Liver (tissue), 9 donors: ENCODE measurements around the gene TOB1. TPM values are rescaled to one million over a fixed set of nuclear protein-coding genes. Genes with fewer than 3 reads are reported as not detected.

Experiments
- DNase-seq: peaks from one replicate; pipeline ENCODE4 v3.0.0-alpha.2; 2017; ENCODE audit warnings: low spot score
- H3K27ac ChIP-seq, 2 donors: one replicate each; pipeline ENCODE4 v1.7.0; 2013; ENCODE audit warnings: inconsistent platforms in 2 of 2, low read length in 2 of 2, control low read depth in 1 of 2, low read depth in 1 of 2, mild to moderate bottlenecking in 1 of 2
- H3K27me3 ChIP-seq, 4 donors: one replicate each; pipeline versions ENCODE4 v1.6.1 to v1.7.0; 2013; ENCODE audit warnings: low read length in 3 of 4, inconsistent platforms in 1 of 4, mild to moderate bottlenecking in 1 of 4, moderate library complexity in 1 of 4; ENCODE audit not compliant: control insufficient read depth in 4 of 4, insufficient read depth in 4 of 4
- H3K36me3 ChIP-seq, 4 donors: one replicate each; pipeline versions ENCODE4 v1.6.1 to v1.7.0; 2013; ENCODE audit warnings: low read length in 3 of 4, mild to moderate bottlenecking in 3 of 4, low read depth in 1 of 4, moderate library complexity in 1 of 4; ENCODE audit not compliant: control insufficient read depth in 4 of 4, insufficient read depth in 3 of 4
- H3K4me1 ChIP-seq, 4 donors: one replicate each; pipeline versions ENCODE4 v1.6.1 to v1.7.0; 2013; ENCODE audit warnings: low read length in 3 of 4, mild to moderate bottlenecking in 3 of 4, moderate library complexity in 1 of 4; ENCODE audit not compliant: control insufficient read depth in 4 of 4, insufficient read depth in 4 of 4
- H3K4me3 ChIP-seq, 3 donors: one replicate each; pipeline versions ENCODE4 v1.6.1 to v1.7.0; 2013; ENCODE audit warnings: low read length in 3 of 3, control low read depth in 1 of 3, low read depth in 1 of 3, mild to moderate bottlenecking in 1 of 3
- H3K9ac ChIP-seq, 2 donors: one replicate each; pipeline ENCODE4 v1.7.0; 2013; ENCODE audit warnings: low read length in 2 of 2, mild to moderate bottlenecking in 2 of 2, moderate library complexity in 2 of 2, control low read depth in 1 of 2, low read depth in 1 of 2
- H3K9me3 ChIP-seq, 4 donors: one replicate each; pipeline versions ENCODE4 v1.6.1 to v1.7.0; 2013; ENCODE audit warnings: low read length in 3 of 4; ENCODE audit not compliant: control insufficient read depth in 4 of 4
- CTCF ChIP-seq: fragments of 150-350 bp; IDR thresholded peaks from 2 replicates; pipeline ENCODE4 v1.5.1; 2017; ENCODE audit warnings: improper control_type of control experiment, low read depth, low read length; ENCODE audit not compliant: missing input control
- EGR1 ChIP-seq, 2 donors: IDR thresholded peaks; 2 replicates each; pipeline ENCODE4 v1.6.1; 2016 to 2018; ENCODE audit warnings: antibody characterized with exemption in 2 of 2, low read depth in 2 of 2
- FOXA2 ChIP-seq: IDR thresholded peaks from 2 replicates; pipeline ENCODE4 v1.6.1; 2016; ENCODE audit warnings: antibody characterized with exemption
- GABPA ChIP-seq, 2 donors: IDR thresholded peaks in 1 of 2; conservative IDR thresholded peaks in 1 of 2; 2 replicates each; pipeline ENCODE4 v1.6.1; 2016; ENCODE audit warnings: antibody characterized with exemption in 2 of 2, mild to moderate bottlenecking in 1 of 2, moderate library complexity in 1 of 2
- HNF4A ChIP-seq, 2 donors: conservative IDR thresholded peaks; 2 replicates each; pipeline ENCODE4 v1.6.1; 2016; ENCODE audit warnings: antibody characterized with exemption in 2 of 2, mild to moderate bottlenecking in 2 of 2
- HNF4G ChIP-seq: IDR thresholded peaks from 2 replicates; pipeline ENCODE4 v1.6.1; 2016; ENCODE audit warnings: antibody characterized with exemption
- JUND ChIP-seq, 2 donors: IDR thresholded peaks; 2 replicates each; pipeline ENCODE4 v1.6.1; 2016; ENCODE audit warnings: antibody characterized with exemption in 2 of 2
- MAX ChIP-seq: IDR thresholded peaks from 2 replicates; pipeline ENCODE4 v1.6.1; 2016; ENCODE audit warnings: antibody characterized with exemption
- RAD21 ChIP-seq, 2 donors: IDR thresholded peaks; 2 replicates each; pipeline ENCODE4 v1.6.1; 2016; ENCODE audit warnings: antibody characterized with exemption in 2 of 2, mild to moderate bottlenecking in 2 of 2
- RXRA ChIP-seq, 2 donors: IDR thresholded peaks; 2 replicates each; pipeline ENCODE4 v1.6.1; 2017 to 2018; ENCODE audit warnings: antibody characterized with exemption in 2 of 2, mild to moderate bottlenecking in 1 of 2
- TAF1 ChIP-seq: conservative IDR thresholded peaks from 2 replicates; pipeline ENCODE4 v1.6.1; 2016; ENCODE audit warnings: antibody characterized with exemption, mild to moderate bottlenecking
- WGBS: extraction: QIAGEN DNeasy Blood & Tissue Kit; methylation state at CpG from one replicate; pipeline ENCODE4 v1.1.7; 2013; 5-methylcytosine and 5-hydroxymethylcytosine counted together
- polyA plus RNA-seq, 2 donors: library from polyadenylated mRNA; stranded (reverse) in 1 of 2; unstranded in 1 of 2; fragments of 200-250 nt in 1 of 2; fragments of >200 nt in 1 of 2; fragmentation: Nextera tagmentation in 1 of 2; extraction: Ambion mirVana in 1 of 2; gene quantifications; one replicate each; pipeline versions ENCODE4 v1.2.1 to v1.2.3, GENCODE V29; 2013 to 2015
- total RNA-seq, 2 donors: library from RNA; depleted of rRNA; stranded (reverse); fragments of >200 nt; gene quantifications; one replicate each; pipeline ENCODE4 v1.2.3, GENCODE V29; 2014
- TF ChIP-seq, protein P1 (sequence below): IDR thresholded peaks from 2 replicates; pipeline ENCODE4 v1.6.1; 2016; ENCODE audit warnings: antibody characterized with exemption
- donor health status: healthy.
- donor health status: healthy.
- donor health status: healthy.
- donor health status: healthy.
- donor health status: healthy.

Gene TOB1
- total and polyA plus RNA-seq, 4 donors = 10.2 to 132 (median 37.8) TPM

GRCh38 chr17:50832267-50832863 lies 33.8 kb downstream of the TOB1 start:
- Histone ChIP-seq H3K4me1 (peaks cover 0 to 8% (median 6%) of the 10 kb centered on the region in 4 donors), H3K27ac (no peak overlapping the region), H3K36me3 (no peaks in the 10 kb centered on the region), H3K9me3 (no peaks in the 10 kb centered on the region), H3K27me3 (no peaks in the 10 kb centered on the region), H3K4me3 (no peak overlapping the region), H3K9ac (no peak overlapping the region)
- TF ChIP-seq TAF1 (no peak), GABPA (IDR thresholded peaks at IDR 0.05 in 1 of 2, conservative IDR thresholded peaks at IDR 0.05 in 1 of 2) (no peak), HNF4G (no peak), CTCF (no peak)
- TF ChIP-seq, protein P1, sequence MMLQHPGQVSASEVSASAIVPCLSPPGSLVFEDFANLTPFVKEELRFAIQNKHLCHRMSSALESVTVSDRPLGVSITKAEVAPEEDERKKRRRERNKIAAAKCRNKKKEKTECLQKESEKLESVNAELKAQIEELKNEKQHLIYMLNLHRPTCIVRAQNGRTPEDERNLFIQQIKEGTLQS = no peak
- WGBS = 92% methylated on average over 12 of the region's 12 CpGs
- no peak for DNase-seq

- no peak overlapping the region for H3K27ac ChIP-seq
- WGBS = 76% methylated on average over 11 of the region's 11 CpGs
Observed at GRCh38 chr17:50831471-50831928, 34.7 kb downstream of the TOB1 start.

DNA sequence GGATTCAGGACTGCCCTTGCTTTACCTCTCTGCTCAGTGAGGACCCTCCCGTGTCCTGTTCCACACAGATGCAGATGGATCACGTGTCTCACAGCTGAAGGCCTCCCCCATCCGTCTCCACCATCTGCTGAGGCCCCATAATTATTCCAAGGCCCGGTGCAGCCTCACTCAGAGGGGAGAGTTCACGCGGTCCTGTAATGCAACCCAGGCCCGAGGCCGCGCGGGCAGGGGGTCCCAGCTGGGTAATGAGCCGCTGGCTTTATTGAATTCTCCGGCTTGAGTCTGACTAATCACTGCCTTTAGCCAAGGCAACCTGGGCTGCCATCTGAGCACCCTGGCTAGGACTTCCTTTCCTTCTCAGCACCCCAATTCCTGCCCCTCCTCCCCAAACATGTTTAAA lies 35.2 kb downstream of the TOB1 start:
- no peak for DNase-seq
- no peaks in the 10 kb centered on the region for H3K36me3 ChIP-seq
- H3K9ac ChIP-seq = no peak overlapping the region
- no peak overlapping the region for H3K4me3 ChIP-seq
- no peak overlapping the region for H3K27ac ChIP-seq
- WGBS = 94% methylated on average over 12 of the region's 12 CpGs
- H3K27me3 ChIP-seq = no peaks in the 10 kb centered on the region
- H3K9me3 ChIP-seq = no peaks in the 10 kb centered on the region
- H3K4me1 ChIP-seq = peaks cover 0 to 8% (median 6%) of the 10 kb centered on the region in 4 donors
- TF ChIP-seq EGR1 (IDR thresholded peaks at IDR 0.05; ENCODE audit: low read depth in 2 of 2) (no peak), CTCF (no peak), JUND (IDR thresholded peaks at IDR 0.05) (no peak), TAF1 (no peak), FOXA2 (no peak), MAX (no peak), RXRA (IDR thresholded peaks at IDR 0.05) (no peak)

More at GRCh38 chr17:50831471-50831928, 34.7 kb downstream of the TOB1 start:
- H3K9ac ChIP-seq = no peak overlapping the region
- H3K4me3 ChIP-seq = no peak overlapping the region
- no peaks in the 10 kb centered on the region for H3K27me3 ChIP-seq
- TF ChIP-seq FOXA2 = no peak
- TF ChIP-seq RAD21 (IDR thresholded peaks at IDR 0.05) = no peak
- no peak for TF ChIP-seq CTCF
- TF ChIP-seq, protein P1 = no peak
- no peak for TF ChIP-seq HNF4A (conservative IDR thresholded peaks at IDR 0.05)
- no peak for TF ChIP-seq JUND (IDR thresholded peaks at IDR 0.05)
- TF ChIP-seq RXRA (IDR thresholded peaks at IDR 0.05) = no peak
- peaks cover 0 to 8% (median 6%) of the 10 kb centered on the region in 4 donors for H3K4me1 ChIP-seq
- H3K36me3 ChIP-seq = no peaks in the 10 kb centered on the region
- no peak for DNase-seq
- no peaks in the 10 kb centered on the region for H3K9me3 ChIP-seq
